ENCODE results near the gene SRMS. TPM values are rescaled to one million over a fixed set of nuclear protein-coding genes. Genes with fewer than 3 reads are reported as not detected.
A peak's percentile ranks its signal among the peaks of the same experiment; 100 is the strongest.

SRMS gene
- total RNA-seq, 1 experiment from 2014 or later = 0.79 TPM

- Mint-ChIP-seq H3K9me3 (peaks cover 7 to 13% of the 10 kb centered on the region in 2 experiments; a peak in 4 of 5 replicates), H3K27me3 (ENCODE audit: low read depth) (peaks cover 6% of the 10 kb centered on the region), H3K36me3 (ENCODE audit: insufficient read depth in 1 of 3, low read depth in 3 of 3) (peaks cover 20 to 45% (median 22%) of the 10 kb centered on the region in 3 experiments; a peak in 6 of 7 replicates), H3K4me1 (peaks cover 2 to 25% of the 10 kb centered on the region in 2 experiments; a peak in 3 of 4 replicates), H3K27ac (peak overlapping the region in 2 of 3 experiments; percentile 48 to 91; a peak in 3 of 7 replicates), H3K4me3 (peak overlapping the region; percentile 84 to 91)
- H3K27ac ChIP-seq (ENCODE audit: insufficient read length, low read depth, low read length) = no peak overlapping the region
- H3T11ph ChIP-seq (ENCODE audit: low read length) = no peak overlapping the region
- H4K91ac ChIP-seq (ENCODE audit: insufficient read length, low read depth, low read length) = peak overlapping the region; percentile 11
- no peak overlapping the region for H4K5ac ChIP-seq (ENCODE audit: insufficient read length, low read depth, low read length)
- no peak overlapping the region for H2BK5ac ChIP-seq (ENCODE audit: insufficient read length, low read length)
- no peak overlapping the region; the same call in 1 of the 2 replicates for H3K4ac ChIP-seq (ENCODE audit: low read depth, low read length)
- no peaks in the 10 kb centered on the region for H4K20me1 ChIP-seq (ENCODE audit: control insufficient read depth, insufficient read depth, insufficient read length)
- H4K8ac ChIP-seq (replicated peaks; ENCODE audit: insufficient read length, low read depth, low read length) = no peak overlapping the region
- no peaks in the 10 kb centered on the region; the same call in 1 of the 2 replicates for H3K79me2 ChIP-seq (ENCODE audit: insufficient read depth, low read length)
- H3K9me3 ChIP-seq (ENCODE audit: control insufficient read depth, low read depth, low read length) = no peaks in the 10 kb centered on the region
- H3K23me2 ChIP-seq (ENCODE audit: insufficient read length, low read depth, low read length, poor library complexity, severe bottlenecking) = peaks cover 10% of the 10 kb centered on the region
- no peak overlapping the region for H2BK20ac ChIP-seq (ENCODE audit: low read depth, low read length, poor library complexity, severe bottlenecking)
- H3K18ac ChIP-seq (ENCODE audit: insufficient read length, low read depth, low read length) = peak overlapping the region; percentile 15
- WGBS (ENCODE audit: extremely low coverage, insufficient read length, low lambda C conversion rate) = no CpG with 5 or more reads among the region's 23 CpGs
- no peaks in the 10 kb centered on the region; the same call in 1 of the 2 replicates for H3K4me1 ChIP-seq (ENCODE audit: insufficient read depth, low read length)
- peak overlapping the region; percentile 89 for H3K14ac ChIP-seq (ENCODE audit: insufficient read depth, low read length)
- peak overlapping the region; percentile 80 for H3K9ac ChIP-seq (ENCODE audit: extremely low read depth, insufficient read length, low read length)
- peak; percentile 51 for DNase-seq
- H2AFZ ChIP-seq (ENCODE audit: low read length) = no peak overlapping the region
- no peak overlapping the region for H2BK12ac ChIP-seq (ENCODE audit: insufficient read length, low read depth, low read length)
- H3K79me1 ChIP-seq (ENCODE audit: insufficient read depth, low read depth, low read length, poor library complexity, severe bottlenecking) = peaks cover 4% of the 10 kb centered on the region
- no peak overlapping the region for H3K56ac ChIP-seq (ENCODE audit: insufficient read length, low read depth, low read length)
- peak overlapping the region; percentile 68 for H3K4me2 ChIP-seq (ENCODE audit: insufficient read depth, insufficient read length, low read length)
- TF ChIP-seq CTCF (conservative IDR thresholded peaks at IDR 0.05) = no peak
- H2BK120ac ChIP-seq (ENCODE audit: low read depth, low read length, poor library complexity, severe bottlenecking) = no peak overlapping the region
- no peaks in the 10 kb centered on the region for H3K27me3 ChIP-seq (ENCODE audit: insufficient read depth, low read length)
- H2BK15ac ChIP-seq (ENCODE audit: low read depth, low read length) = no peak overlapping the region
- no peak overlapping the region for H2AK5ac ChIP-seq (ENCODE audit: insufficient read length, low read length)
- H3K23ac ChIP-seq (ENCODE audit: insufficient read length, low read depth, low read length) = no peak overlapping the region
Measured at GRCh38 chr20:63521602-63522001, 25.9 kb downstream of the SRMS start.

All from H9 (cell line).